Activated T-cell treated with anti-CD3 and anti-CD28 coated beads for 24 hours (primary cell): ENCODE data around the gene TMEM255B.

Experiments
- DNase-seq: peaks from one replicate; pipeline ENCODE4 v3.0.0-alpha.2; 2020; ENCODE audit warnings: low read depth

The TMEM255B gene

DNA sequence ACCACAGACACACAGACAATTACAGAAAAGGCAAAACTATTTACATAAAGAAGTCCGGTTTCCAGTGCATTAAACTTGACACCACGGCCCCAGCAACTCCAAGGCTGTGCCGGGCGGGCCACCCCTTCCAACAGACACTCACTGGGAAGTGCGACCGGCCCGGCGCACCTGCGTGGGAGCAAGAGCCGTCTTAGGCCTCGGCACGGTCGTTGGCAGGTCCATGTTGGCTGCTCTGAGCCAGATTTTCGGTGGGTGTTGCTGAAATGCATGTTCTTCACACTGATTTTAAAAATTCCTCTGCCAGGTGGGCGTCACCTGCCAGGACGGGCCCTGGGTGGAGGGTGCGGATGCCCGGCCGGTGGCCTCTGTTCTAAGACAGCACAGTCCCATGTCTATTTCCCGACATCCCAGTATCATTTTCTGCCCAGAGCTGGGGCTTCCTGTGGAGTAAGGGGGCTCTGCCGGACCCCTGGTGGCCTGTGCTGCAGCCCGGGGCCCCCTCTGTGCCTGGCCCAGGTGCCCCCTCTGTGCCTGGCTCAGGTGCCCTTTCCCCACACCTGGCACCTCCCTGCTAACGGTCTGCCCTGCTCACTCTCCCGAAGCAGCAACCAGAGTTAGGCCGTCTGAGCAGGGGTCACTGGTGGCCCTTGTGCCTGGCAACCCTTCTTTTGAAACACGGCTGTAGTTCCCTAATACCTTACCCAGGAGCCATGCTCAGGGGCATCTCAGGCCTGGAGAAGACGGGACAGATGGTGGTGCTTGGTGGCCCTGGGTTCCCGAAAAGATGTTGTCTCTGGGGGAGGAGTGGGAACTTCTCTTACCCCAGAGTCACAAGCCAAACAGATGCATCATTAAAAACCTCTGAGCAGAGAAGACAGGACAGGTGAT is 9.2 kb downstream of the TMEM255B start:
- DNase-seq = no peak

DNA sequence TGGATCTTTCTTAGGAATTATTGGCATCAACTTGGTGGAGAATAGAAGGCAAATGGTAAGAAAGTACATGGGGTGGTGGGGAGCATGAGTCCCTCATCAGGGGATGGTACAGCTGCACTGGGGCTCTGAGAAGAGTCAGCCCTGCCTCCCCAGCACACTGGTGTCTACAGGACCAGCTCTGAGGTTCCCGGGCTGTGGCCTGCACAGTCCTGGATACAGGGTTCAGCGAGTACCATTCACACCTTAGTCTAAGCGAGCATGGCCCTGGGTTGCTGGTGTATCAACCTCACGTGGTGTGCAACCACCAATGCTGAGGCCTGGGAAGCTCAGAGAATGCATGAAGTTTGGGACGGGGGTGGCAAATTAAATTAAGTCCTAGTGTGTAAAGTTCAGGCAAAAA is 10.1 kb downstream of the TMEM255B start:
- no peak for DNase-seq

GRCh38 chr13:113769881-113770280 is 10.9 kb downstream of the TMEM255B start:
- no peak for DNase-seq

- DNase-seq = no peak
These were observed 11.4 kb downstream of the TMEM255B start for GRCh38 chr13:113770441-113770840.

GRCh38 chr13:113770937-113771336 is 11.9 kb downstream of the TMEM255B start:
- no peak for DNase-seq

DNA sequence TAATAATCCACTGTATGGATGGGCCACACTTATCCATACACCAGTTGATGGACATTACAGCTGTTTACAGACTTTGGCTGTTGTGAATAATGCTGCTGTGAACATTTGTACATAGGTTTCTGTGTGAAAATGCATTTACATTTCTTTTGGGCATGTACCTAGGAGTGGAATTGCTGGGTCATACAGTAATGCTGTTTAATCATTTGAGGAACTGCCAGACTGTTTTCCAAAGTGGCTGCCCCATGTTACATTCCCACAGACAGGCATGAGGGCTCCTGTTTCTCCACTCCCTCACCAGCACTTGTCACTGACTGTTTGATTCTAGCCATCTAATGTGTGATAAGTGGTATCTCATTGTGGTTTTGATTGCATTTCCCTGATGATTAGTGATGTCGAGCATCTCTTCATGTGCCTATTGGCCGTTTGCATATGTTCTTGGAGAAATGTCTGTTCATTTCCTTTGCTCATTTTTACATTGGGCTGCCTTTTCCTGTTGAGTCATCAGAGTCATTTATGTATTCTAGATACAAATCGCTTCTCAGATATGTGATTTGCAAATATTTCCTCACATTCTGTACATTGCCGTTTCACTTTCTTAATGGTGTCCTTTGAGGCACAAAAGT is 12.8 kb downstream of the TMEM255B start:
- no peak for DNase-seq

DNA sequence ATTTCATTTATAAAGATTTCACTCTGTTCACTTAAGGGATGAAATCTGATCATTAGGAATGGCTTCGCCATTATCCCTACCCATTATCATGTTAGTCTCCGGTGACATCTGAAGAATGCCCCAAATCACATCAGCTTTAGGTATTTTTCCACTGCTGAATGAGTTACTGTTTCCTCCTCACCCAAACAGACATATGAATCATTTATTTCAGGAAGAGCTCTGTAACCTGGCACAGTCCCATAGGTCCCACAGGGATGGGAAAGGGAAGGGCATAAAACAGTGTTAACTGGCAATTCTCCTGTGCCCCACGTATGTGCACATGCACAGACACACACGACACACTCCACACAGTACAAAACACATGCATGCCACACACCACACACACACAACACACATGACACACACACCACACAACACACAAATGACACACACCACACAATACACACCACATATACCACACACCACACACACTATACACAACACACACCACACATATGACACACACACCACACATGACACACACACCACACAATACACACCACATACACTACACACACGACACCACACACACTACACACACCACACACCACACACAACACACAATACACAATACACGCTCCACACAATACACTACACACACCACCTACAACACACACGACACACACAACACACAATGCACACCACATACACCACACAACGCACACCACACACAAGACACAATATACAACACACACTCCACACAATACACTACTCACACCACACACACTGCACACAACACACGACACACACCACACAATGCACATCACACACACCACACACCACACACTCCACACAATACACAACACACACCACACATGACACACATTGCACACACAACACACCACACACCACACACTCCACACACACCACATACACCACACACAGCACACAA is 15.4 kb downstream of the TMEM255B start:
- DNase-seq = no peak

DNA sequence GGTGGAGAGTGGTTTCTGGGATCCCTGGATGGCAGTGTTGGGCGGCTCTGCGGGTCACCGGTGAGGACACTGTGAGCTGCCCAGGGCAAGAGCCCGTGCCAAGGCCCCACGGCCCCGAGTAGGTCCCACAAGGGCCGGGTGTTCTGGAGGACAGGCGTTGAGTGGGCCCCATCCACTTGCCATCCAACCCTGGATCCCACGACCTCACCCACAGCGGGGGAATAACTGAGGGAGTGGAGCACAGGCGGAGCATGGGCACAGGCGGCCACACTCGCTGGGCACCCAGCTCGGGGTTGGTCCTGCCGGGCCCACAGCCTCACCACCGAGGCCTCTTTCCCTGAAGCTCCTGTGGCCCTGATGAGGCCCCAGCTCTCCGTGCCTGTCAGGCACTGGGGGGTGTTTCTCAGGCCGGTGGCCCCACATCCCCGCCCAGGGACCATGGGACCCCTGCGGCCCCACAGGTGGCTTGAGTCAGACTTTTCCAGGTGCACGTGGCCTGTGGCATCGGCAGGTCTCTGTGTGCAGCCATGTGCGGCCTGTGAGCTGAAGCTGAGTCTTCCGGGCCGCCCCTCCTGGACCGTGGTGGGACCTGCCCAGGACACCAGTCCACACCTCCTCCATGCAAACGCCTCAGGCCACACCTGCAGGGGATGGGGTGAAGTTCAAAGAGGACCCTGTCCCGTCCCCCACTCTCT is 16.6 kb downstream of the TMEM255B start:
- no peak for DNase-seq

DNA sequence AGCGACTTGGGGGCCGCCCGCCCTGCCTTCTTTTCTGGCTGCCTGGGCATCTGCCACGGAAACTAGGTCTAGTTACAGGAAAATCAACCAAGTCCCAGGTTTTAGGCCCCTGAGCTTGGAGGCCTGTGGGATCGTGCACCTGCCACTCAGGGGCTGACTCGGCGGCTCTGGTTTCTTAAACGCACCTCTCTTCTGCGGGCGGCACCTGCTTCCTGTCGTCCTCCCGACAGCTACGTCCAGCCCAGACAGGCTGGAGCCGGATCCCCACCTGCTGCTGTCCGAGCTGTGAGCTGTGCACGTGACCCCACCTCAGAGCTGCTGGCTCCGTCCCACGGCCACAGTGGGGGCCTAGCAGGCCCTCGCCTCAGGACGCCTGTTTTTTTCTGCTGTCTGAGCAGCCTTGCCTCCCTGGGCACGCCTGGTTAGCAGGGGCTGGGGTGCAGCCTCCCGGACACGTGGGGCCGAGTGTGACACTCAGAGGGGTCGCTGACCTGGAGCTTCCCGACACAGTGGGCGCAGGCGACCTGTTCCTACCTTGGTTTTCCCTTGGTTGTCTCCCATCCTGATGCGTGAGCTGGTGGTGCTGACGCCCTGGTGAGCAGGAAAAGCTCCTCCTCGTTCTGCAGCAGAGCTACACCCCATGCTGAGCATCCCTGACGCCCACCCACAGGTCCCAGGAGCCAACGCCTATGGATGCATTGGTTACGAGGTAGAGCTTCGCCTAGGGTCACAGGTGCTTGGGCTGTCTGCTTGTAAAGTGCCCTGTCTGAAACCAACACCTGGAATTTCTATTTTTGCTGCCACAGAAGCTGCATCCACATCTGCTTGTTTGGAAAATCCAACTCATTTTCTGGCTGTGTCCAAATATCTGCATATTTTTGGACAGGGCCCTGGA is 17.5 kb downstream of the TMEM255B start:
- DNase-seq = no peak

DNA sequence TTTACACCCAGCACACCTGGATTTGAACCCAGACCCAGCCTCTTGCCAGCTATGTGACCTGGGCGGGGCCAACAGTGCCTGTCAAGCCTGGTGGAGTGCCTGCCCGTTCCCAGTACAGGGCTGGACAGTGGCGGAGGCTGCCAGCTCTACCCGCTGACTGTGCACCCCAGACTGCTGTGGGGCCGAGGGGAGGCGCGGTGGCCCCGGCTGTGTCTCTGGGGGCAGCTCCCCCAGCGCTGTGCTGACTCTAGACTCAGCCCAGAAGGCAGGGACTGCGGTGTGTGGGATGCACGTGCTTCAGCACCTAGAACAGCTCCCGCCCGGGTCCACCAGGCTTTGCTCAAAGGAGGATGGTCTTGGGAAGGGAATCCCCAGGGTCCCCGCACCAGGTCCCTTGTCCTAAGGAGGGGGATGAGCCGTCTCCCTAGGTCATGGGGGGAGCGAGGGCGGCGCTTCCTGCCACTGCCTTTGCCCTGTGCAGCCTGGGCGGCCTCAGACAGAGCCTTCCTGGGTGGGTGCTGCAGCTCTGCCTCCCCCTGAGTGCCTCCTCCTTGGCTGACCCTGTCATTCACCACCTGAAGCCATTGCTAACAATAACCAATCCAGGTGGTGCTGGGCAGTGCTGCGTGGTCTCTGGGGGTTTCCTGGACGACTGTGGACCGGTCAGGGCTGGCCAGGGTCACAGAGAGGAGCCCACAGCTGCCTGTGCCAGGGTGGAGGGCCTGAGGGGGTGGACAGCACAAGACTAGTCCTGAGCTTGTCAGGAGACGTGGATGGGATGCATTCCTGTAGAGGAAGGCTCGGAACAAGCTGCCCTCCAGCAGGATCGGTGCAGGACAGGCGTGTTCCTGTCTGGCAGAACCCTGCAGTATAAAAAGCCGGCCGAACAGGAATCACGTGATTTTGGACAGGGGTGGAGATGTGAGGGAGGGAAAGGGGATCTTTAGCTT is 18.6 kb downstream of the TMEM255B start:
- no peak for DNase-seq

GRCh38 chr13:113781571-113781970 is 22.5 kb downstream of the TMEM255B start:
- no peak for DNase-seq

DNA sequence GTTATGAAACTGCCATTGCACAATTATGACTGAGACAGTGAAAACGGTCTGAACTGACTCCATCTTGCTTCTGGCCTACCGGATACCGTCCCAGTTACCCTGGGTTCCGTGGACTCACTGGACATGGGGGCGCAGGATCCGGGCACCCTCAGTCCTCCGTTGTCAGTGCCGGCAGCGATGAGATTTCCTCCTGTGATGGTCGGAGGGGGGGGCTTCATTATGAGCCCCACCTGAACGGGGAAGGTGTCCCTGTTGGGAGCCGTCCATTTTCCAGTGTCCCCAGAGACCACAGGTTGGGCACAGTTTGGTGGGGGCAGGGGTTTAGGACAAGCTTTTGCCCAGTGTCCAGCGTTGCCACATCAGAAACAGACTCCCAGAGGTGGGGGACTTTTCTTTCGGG is 23.4 kb downstream of the TMEM255B start:
- no peak for DNase-seq

DNA sequence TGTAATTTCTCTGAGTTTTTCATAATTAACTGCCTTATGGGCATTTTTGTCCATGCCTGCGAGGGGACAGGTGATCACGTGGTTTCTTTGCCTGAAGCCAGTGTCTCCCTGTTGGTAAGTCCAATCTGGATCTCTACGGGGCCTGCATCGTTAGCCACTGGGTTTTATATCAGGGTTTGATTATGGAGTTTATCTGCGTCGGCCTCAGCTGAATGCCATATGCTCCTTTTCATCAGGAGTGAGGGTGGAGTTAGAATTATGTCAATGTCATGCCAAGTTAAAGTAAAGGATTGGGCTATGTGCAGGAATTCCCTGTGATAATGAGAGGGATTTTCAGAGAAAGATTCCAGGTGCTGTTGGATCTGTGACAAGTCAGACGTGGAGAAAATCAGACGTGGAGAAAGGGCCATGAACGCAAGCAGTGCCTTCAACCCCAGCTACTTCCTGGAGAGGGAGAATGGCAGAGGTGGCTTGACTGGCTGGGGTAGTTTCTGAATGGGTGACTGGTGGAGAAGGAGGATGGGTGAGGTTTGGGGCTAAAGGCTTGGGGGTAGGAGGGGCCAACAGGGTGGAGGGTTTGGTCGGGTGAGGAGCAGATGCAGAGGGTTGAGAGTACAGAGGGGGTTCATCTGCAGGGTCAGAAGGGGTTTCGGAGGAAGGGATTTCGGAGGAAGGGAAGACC is 24.3 kb downstream of the TMEM255B start:
- DNase-seq = no peak

- no peak for DNase-seq
These were observed 25.1 kb downstream of the TMEM255B start for GRCh38 chr13:113783966-113784644.

GRCh38 chr13:113784645-113785024 is 25.6 kb downstream of the TMEM255B start:
- DNase-seq = no peak

- no peak for DNase-seq
These were observed 26.3 kb downstream of the TMEM255B start for GRCh38 chr13:113785051-113786010.

DNA sequence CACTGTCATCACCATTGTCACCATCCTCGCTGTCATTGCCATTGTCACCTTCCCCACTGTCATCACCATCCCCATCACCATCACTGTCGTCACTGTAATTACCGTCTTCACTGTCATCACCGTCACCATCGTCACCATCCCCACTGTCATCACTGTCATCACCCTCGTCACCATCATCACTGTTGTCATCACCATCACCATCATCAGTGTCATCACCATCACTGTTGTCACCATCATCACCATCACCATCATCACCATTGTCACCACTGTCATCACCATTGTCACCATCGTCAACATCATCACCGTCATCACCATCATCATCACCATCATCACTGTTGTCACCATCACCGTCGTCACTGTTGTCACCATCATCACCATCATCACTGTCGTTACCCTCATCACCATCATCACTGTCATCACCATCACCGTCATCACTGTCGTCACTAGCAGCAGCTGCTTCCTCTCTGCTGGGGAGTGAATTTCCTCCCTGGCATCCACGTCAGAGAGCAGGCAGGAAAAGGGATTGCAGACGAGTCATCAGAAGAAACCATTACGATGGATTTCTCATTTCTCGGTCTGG is 27.3 kb downstream of the TMEM255B start:
- no peak for DNase-seq
